ENCODE measurements around the gene SFRP4.

SFRP4 gene

GRCh38 chr7:37924491-37925041 is 7.9 kb upstream of the SFRP4 start:
- DNase-seq (ENCODE audit: low read depth) = no peak

GRCh38 chr7:37923996-37924395 is 7.4 kb upstream of the SFRP4 start:
- DNase-seq (ENCODE audit: low read depth) = no peak

GRCh38 chr7:37921876-37922275 is 5.3 kb upstream of the SFRP4 start:
- DNase-seq (ENCODE audit: low read depth) = no peak

- DNase-seq (ENCODE audit: low read depth) = no peak
These were observed 4.5 kb upstream of the SFRP4 start for GRCh38 chr7:37920849-37921805.

GRCh38 chr7:37920305-37920848 is 3.8 kb upstream of the SFRP4 start, which contains the start of gene EPDR1:
TSS of gene EPDR1 (plus strand) at chr7:37920640. CDS start at chr7:37920940, 300 bp downstream.
- no peak for DNase-seq (ENCODE audit: low read depth)

- DNase-seq (ENCODE audit: low read depth) = no peak
These were observed 1.9 kb upstream of the SFRP4 start for GRCh38 chr7:37918526-37918925.

- no peak for DNase-seq (ENCODE audit: low read depth)
These were observed 472 bp downstream of the SFRP4 start for GRCh38 chr7:37916017-37916672.

GRCh38 chr7:37915438-37915837 is 1.2 kb downstream of the SFRP4 start:
- DNase-seq (ENCODE audit: low read depth) = no peak

- DNase-seq (ENCODE audit: low read depth) = no peak
These were observed 3.9 kb downstream of the SFRP4 start for GRCh38 chr7:37912756-37913155.

GRCh38 chr7:37908221-37908788 is 8.3 kb downstream of the SFRP4 start:
- DNase-seq (ENCODE audit: low read depth) = peak; percentile 93

- DNase-seq (ENCODE audit: low read depth) = no peak
These were observed 14.6 kb downstream of the SFRP4 start for GRCh38 chr7:37901890-37902524.

- no peak for DNase-seq (ENCODE audit: low read depth)
These were observed 15.3 kb downstream of the SFRP4 start for GRCh38 chr7:37901236-37901827.

GRCh38 chr7:37899712-37900247 is 16.8 kb downstream of the SFRP4 start:
- DNase-seq (ENCODE audit: low read depth) = no peak

GRCh38 chr7:37894671-37895070 is 21.9 kb downstream of the SFRP4 start:
- no peak for DNase-seq (ENCODE audit: low read depth)

GRCh38 chr7:37893359-37893758 is 23.3 kb downstream of the SFRP4 start:
- no peak for DNase-seq (ENCODE audit: low read depth)

GRCh38 chr7:37882086-37882485 is 34.5 kb downstream of the SFRP4 start:
- no peak for DNase-seq (ENCODE audit: low read depth)

Data from stromal cell of bone marrow (primary cell).